Mesodermal cell (in vitro differentiated cells): ENCODE data around the gene FHOD3.

Experiments used
- H3K27ac ChIP-seq: 2 replicates; pipeline ENCODE4 v1.7.0; 2013; ENCODE audit warnings: mild to moderate bottlenecking, low read depth, low read length, moderate library complexity; ENCODE audit not compliant: severe bottlenecking
- H3K36me3 ChIP-seq: 2 replicates; pipeline ENCODE4 v1.7.1; 2013; ENCODE audit warnings: mild to moderate bottlenecking, low read length, moderate library complexity; ENCODE audit not compliant: control insufficient read depth, insufficient read depth
- H3K4me1 ChIP-seq: one replicate; pipeline ENCODE4 v1.7.1; 2013; ENCODE audit warnings: mild to moderate bottlenecking, low read length; ENCODE audit not compliant: insufficient read depth, control insufficient read depth, poor library complexity, severe bottlenecking
- H3K4me3 ChIP-seq: 2 replicates; pipeline ENCODE4 v1.7.0; 2013; ENCODE audit warnings: low read length, control low read depth, mild to moderate bottlenecking; ENCODE audit not compliant: insufficient read depth, poor library complexity, severe bottlenecking; ENCODE audit errors: extremely low read depth
- H3K9me3 ChIP-seq: 2 replicates; pipeline ENCODE4 v1.7.1; 2013; ENCODE audit warnings: mild to moderate bottlenecking, low read length, moderate library complexity; ENCODE audit not compliant: control insufficient read depth
- WGBS, 2 experiments: methylation state at CpG; one replicate each; pipeline ENCODE4 v1.1.5; 2013; ENCODE audit warnings: missing lambda C conversion rate in 2 of 2; ENCODE audit not compliant: insufficient coverage in 2 of 2; 5-methylcytosine and 5-hydroxymethylcytosine counted together

The FHOD3 gene

DNA sequence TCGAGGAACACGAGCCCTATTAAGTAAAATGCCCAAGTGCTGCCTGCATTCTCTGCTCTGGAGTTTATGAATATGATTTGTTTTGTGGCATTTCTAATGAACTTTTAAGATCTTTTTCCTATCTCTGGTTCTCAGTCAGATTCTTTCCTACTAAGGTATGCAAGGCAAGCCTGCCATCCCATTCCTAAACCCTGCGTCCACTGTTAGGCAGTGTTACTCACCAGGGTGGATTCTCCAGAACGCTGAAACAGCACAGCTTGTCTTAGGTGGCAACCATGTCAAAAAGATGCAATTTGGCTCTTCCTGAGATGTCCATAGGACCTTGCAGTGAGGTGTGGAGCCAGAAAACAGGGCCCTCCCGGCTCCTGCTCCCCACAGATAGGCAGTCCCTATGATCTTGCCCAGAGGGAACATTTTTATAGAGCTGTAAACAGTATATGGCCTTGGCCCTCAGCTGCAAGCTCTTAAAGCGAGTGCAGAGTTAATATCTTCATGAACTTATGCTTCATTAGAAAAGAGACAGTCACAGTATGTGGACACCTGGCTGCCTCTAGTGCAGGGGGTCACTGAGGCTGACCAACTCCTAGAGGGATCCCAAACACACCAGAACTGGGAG, 446.9 kb downstream of the FHOD3 start:
- 88 to 96% methylated on average over 6 of the region's 6 CpGs for WGBS, 2 experiments
- no peaks in the 10 kb centered on the region for H3K36me3 ChIP-seq
- no peaks in the 10 kb centered on the region for H3K9me3 ChIP-seq
- H3K4me1 ChIP-seq: no peaks in the 10 kb centered on the region
- H3K27ac ChIP-seq: no peak overlapping the region
- no peak overlapping the region for H3K4me3 ChIP-seq

DNA sequence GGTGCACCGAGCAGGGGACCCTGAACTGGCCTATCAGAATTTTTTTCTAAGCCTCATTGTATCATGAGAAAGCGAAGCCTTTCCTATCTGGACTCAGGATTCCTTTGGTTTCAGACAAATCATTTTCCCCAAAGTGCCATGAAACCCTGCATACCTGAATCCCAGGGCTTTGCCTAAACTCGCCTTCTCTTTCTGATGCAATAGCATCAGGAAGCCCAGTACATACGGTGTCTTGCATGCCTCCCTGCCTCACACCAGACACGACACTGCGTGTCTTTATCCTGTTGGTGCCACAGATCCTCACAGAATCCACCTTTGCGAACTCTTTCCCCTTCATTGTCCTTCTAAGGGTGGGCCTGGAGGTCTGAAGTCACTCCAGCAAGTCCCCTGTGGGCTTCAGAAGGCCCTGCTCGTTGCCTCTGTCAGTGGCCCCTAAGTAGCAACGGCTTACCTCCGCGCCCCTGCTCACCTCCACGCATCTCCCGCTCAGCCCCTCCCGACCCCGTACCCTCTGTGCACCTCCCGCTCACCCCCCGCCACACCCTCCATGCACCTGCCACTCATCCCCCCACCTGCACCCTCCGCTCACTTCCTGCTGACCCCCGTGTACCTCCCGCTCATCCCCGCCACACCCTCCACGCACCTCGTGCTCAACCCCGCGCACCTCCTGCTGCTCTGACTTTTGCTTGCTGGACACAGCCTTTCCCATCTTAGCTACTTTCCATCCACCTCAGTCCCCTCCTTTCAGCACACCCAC, 447.9 kb downstream of the FHOD3 start:
- WGBS, 2 experiments: 92 to 97% methylated on average over 17 to 21 of the region's 25 CpGs
- Histone ChIP-seq H3K4me3 (no peak overlapping the region), H3K9me3 (no peaks in the 10 kb centered on the region), H3K4me1 (no peaks in the 10 kb centered on the region), H3K27ac (no peak overlapping the region), H3K36me3 (no peaks in the 10 kb centered on the region)

GRCh38 chr18:36752929-36753865, 455.7 kb downstream of the FHOD3 start:
- no peaks in the 10 kb centered on the region for H3K36me3 ChIP-seq
- no peak overlapping the region for H3K4me3 ChIP-seq
- H3K9me3 ChIP-seq: no peaks in the 10 kb centered on the region
- WGBS, 2 experiments: 78 to 80% methylated on average over 1 of the region's 3 CpGs
- H3K27ac ChIP-seq: no peak overlapping the region
- H3K4me1 ChIP-seq: no peaks in the 10 kb centered on the region

GRCh38 chr18:36756242-36756641, 458.7 kb downstream of the FHOD3 start:
- H3K4me3 ChIP-seq: no peak overlapping the region
- no peaks in the 10 kb centered on the region for H3K9me3 ChIP-seq
- 81 to 96% methylated on average over 3 of the region's 4 CpGs for WGBS, 2 experiments
- H3K4me1 ChIP-seq: no peaks in the 10 kb centered on the region
- no peaks in the 10 kb centered on the region for H3K36me3 ChIP-seq
- no peak overlapping the region for H3K27ac ChIP-seq

DNA sequence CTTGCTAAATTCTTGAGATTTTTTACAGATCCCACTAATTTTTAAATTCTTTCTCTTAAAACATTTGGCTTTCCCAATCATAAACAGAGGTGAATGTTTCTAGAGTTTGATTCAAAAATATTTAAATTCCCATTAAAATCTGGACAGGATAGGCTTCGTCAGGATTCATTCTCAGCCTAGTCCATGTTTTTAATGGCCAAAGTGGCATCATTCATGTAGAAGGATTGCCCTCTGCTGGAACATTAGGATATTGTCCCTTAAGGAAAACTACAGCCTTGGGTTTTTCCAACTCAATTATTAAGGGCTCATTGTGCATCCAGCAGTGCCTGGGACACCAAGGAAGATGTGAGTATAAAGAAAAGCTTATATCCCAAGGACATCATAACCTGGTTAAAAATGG, 459.6 kb downstream of the FHOD3 start:
- H3K4me3 ChIP-seq: no peak overlapping the region
- H3K4me1 ChIP-seq: no peaks in the 10 kb centered on the region
- no peaks in the 10 kb centered on the region for H3K36me3 ChIP-seq
- no peaks in the 10 kb centered on the region for H3K9me3 ChIP-seq
- no peak overlapping the region for H3K27ac ChIP-seq
- 50% methylated on average over 1 of the region's 1 CpG; no CpG with 5 or more reads in 1 of the 2 experiments for WGBS, 2 experiments

DNA sequence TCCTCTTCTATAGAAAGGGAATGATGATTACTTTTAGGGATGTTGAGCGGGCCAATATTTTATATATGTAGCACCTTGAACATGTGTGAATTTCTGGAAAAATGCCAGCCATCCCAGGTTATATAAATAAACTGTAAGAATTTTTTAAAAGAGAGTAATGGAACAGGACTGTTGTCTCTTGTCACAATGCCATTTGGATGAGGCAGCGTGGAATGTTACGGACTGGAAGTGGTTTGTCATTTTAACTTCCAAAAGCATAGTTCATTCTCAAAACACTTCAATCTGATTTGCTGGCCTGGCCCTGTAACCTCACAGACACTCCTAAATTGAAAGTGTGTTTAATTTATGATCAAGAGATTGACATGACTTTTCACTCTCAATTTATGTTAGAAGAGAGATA, 460.5 kb downstream of the FHOD3 start:
- Histone ChIP-seq H3K4me3 (no peak overlapping the region), H3K9me3 (no peaks in the 10 kb centered on the region), H3K36me3 (no peaks in the 10 kb centered on the region), H3K4me1 (no peaks in the 10 kb centered on the region), H3K27ac (no peak overlapping the region)
- 83% methylated on average over 1 of the region's 3 CpGs; no CpG with 5 or more reads in 1 of the 2 experiments for WGBS, 2 experiments

DNA sequence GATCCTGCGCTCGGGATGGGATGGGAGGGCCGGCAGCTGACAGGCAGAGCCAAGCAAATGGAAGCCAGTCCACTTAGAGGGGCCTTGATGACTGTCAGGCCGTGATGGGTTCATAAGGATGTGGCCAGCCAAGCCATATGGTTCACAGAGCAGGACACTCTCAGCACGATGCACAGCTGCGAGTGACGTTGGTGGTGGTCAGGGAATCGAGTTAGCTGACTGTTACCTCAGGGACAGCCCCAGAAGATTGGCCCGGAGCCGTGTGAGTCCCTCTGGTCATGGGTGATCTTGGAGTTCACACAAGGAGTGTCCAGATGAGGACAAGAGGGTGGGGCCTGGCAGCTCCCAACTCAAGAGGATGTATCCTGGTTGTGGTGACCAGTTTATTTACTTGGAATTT, 461.1 kb downstream of the FHOD3 start:
- H3K4me3 ChIP-seq: no peak overlapping the region
- no peak overlapping the region for H3K27ac ChIP-seq
- no peaks in the 10 kb centered on the region for H3K4me1 ChIP-seq
- no peaks in the 10 kb centered on the region for H3K9me3 ChIP-seq
- WGBS, 2 experiments: 92 to 94% methylated on average over 10 of the region's 10 CpGs
- no peaks in the 10 kb centered on the region for H3K36me3 ChIP-seq

DNA sequence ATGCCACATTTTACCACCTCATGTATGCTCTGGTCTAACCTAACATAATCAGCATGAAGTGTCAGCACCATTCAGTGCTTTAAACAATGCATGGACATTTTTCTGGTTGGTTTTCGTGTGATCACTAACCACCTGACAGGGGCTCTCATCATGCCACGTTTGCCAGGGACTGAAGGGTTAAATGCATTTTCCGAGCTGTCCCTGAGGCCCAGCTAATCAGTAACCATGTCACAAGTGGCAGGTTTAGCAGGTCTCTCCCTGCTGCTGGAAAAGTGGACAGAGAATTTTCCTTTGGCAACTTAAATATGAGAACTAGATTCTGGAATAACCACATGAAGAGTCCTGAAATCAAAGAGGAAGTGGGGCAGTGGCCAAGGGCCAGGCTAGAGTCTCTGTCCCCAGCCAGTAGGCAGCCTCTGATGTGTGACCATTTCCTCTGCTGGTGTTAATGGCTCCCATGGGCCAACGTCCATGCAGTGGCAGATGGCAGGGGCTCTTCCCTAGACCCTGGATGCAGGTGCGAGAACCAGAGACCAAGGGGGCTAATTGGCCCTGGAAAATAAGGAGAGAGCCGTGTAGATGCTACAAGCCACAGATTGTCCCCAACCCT, 461.8 kb downstream of the FHOD3 start:
- WGBS, 2 experiments: 75 to 80% methylated on average over 5 of the region's 6 CpGs
- Histone ChIP-seq H3K27ac (no peak overlapping the region), H3K36me3 (no peaks in the 10 kb centered on the region), H3K9me3 (no peaks in the 10 kb centered on the region), H3K4me1 (no peaks in the 10 kb centered on the region), H3K4me3 (no peak overlapping the region)

- Histone ChIP-seq H3K4me3 (no peak overlapping the region), H3K27ac (no peak overlapping the region), H3K36me3 (no peaks in the 10 kb centered on the region), H3K4me1 (no peaks in the 10 kb centered on the region), H3K9me3 (no peaks in the 10 kb centered on the region)
- WGBS, 2 experiments: 89 to 96% methylated on average over 20 to 28 of the region's 29 CpGs
These were observed 463.1 kb downstream of the FHOD3 start for GRCh38 chr18:36760598-36760997.

GRCh38 chr18:36761186-36761698, 463.7 kb downstream of the FHOD3 start:
- no peaks in the 10 kb centered on the region for H3K9me3 ChIP-seq
- 93 to 97% methylated on average over 12 of the region's 12 CpGs for WGBS, 2 experiments
- no peaks in the 10 kb centered on the region for H3K36me3 ChIP-seq
- H3K27ac ChIP-seq: no peak overlapping the region
- no peaks in the 10 kb centered on the region for H3K4me1 ChIP-seq
- H3K4me3 ChIP-seq: no peak overlapping the region
